OCI-M1 (cell line): ENCODE results near the gene ARID3C.
"Not testable (repeated sequence)": the region's sequence is repeated elsewhere in the genome, so short reads cannot be mapped to it uniquely, and the experiment has no call there.

Experiments used
- DNase-seq: peaks from one replicate; lab custom pipeline; 2025; lab: John Stamatoyannopoulos, UW

The ARID3C gene

GRCh38 chr9:34652602-34653000 lies 23.7 kb upstream of the ARID3C start:
- DNase-seq: no peak

GRCh38 chr9:34651876-34652601 lies 23.2 kb upstream of the ARID3C start, which contains the start of gene IL11RA:
TSS of gene IL11RA (plus strand) at chr9:34652185. CDS start at chr9:34655218, 3,033 bp downstream.
- DNase-seq: peak; percentile 94

GRCh38 chr9:34651321-34651720 lies 22.5 kb upstream of the ARID3C start:
- no peak for DNase-seq

GRCh38 chr9:34650816-34651215 lies 21.9 kb upstream of the ARID3C start:
- no peak for DNase-seq

GRCh38 chr9:34648673-34649072 lies 19.8 kb upstream of the ARID3C start:
- DNase-seq: no peak

- peak; percentile 40 for DNase-seq
Observed at GRCh38 chr9:34647651-34648050, 18.8 kb upstream of the ARID3C start.

GRCh38 chr9:34647084-34647403 lies 18.2 kb upstream of the ARID3C start:
- no peak for DNase-seq

- peak; percentile 96 for DNase-seq
Observed at GRCh38 chr9:34646211-34647083, 17.6 kb upstream of the ARID3C start, which contains the start of gene GALT. TSS of gene GALT (plus strand) at chr9:34646675. CDS start at chr9:34646705, 30 bp downstream.

- DNase-seq: no peak
Observed at GRCh38 chr9:34644766-34645314, 16.0 kb upstream of the ARID3C start.

GRCh38 chr9:34642679-34643078 lies 13.8 kb upstream of the ARID3C start:
- DNase-seq: peak; percentile 14

GRCh38 chr9:34639322-34639721 lies 10.5 kb upstream of the ARID3C start:
- DNase-seq: not testable (repeated sequence)

GRCh38 chr9:34638138-34638445 lies 9.2 kb upstream of the ARID3C start:
- DNase-seq: no peak

- DNase-seq: peak; percentile 94
Observed at GRCh38 chr9:34637356-34638137, 8.7 kb upstream of the ARID3C start, which contains the start of gene SIGMAR1. TSS of gene SIGMAR1 (minus strand) at chr9:34637787. CDS start at chr9:34637697, 90 bp downstream.

- DNase-seq: peak; percentile 43
Observed at GRCh38 chr9:34636791-34637355, 8.0 kb upstream of the ARID3C start.

GRCh38 chr9:34635556-34635955 lies 6.7 kb upstream of the ARID3C start:
- DNase-seq: no peak

GRCh38 chr9:34634551-34635248 lies 5.8 kb upstream of the ARID3C start:
- DNase-seq: no peak

- DNase-seq: peak; percentile 80
Observed at GRCh38 chr9:34633851-34634550, 5.1 kb upstream of the ARID3C start.

GRCh38 chr9:34633166-34633565 lies 4.3 kb upstream of the ARID3C start:
- no peak for DNase-seq

- no peak for DNase-seq
Observed at GRCh38 chr9:34630402-34631154, 1.7 kb upstream of the ARID3C start.

GRCh38 chr9:34629491-34629808 lies 584 bp upstream of the ARID3C start:
- DNase-seq: no peak
